ENCODE data around the gene FBRS.

Gene FBRS

DNA sequence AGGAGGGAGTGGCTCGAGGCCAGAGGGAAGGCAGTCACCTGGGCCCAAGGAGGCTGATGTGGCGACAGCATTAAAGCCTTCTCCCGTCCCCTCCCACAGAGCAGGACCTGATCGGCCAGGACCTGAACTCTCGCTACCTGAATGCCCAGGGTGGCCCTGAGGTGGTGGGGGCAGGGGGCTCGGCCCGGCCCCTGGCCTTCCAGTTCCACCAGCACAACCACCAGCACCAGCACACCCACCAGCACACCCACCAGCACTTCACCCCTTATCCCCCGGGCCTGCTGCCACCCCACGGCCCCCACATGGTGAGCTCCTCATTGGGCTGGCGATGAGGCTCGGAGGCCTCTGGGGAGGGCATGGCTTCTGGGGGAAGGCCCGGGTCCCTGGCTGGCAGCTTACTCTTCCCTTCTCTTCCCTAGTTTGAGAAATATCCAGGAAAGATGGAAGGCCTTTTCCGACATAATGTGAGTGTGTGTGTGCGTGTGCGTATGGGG, 6.4 kb downstream of the FBRS start:
- DNase-seq (ENCODE audit: extremely low read depth, low read depth): no peak
- TF ChIP-seq, protein P1, sequence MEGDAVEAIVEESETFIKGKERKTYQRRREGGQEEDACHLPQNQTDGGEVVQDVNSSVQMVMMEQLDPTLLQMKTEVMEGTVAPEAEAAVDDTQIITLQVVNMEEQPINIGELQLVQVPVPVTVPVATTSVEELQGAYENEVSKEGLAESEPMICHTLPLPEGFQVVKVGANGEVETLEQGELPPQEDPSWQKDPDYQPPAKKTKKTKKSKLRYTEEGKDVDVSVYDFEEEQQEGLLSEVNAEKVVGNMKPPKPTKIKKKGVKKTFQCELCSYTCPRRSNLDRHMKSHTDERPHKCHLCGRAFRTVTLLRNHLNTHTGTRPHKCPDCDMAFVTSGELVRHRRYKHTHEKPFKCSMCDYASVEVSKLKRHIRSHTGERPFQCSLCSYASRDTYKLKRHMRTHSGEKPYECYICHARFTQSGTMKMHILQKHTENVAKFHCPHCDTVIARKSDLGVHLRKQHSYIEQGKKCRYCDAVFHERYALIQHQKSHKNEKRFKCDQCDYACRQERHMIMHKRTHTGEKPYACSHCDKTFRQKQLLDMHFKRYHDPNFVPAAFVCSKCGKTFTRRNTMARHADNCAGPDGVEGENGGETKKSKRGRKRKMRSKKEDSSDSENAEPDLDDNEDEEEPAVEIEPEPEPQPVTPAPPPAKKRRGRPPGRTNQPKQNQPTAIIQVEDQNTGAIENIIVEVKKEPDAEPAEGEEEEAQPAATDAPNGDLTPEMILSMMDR (IDR thresholded peaks at IDR 0.05; ENCODE audit: low read depth, low read length, missing control alignments): no peak
- H3K4me3 ChIP-seq (replicated peaks; ENCODE audit: low read depth, low read length): no peak overlapping the region

DNA sequence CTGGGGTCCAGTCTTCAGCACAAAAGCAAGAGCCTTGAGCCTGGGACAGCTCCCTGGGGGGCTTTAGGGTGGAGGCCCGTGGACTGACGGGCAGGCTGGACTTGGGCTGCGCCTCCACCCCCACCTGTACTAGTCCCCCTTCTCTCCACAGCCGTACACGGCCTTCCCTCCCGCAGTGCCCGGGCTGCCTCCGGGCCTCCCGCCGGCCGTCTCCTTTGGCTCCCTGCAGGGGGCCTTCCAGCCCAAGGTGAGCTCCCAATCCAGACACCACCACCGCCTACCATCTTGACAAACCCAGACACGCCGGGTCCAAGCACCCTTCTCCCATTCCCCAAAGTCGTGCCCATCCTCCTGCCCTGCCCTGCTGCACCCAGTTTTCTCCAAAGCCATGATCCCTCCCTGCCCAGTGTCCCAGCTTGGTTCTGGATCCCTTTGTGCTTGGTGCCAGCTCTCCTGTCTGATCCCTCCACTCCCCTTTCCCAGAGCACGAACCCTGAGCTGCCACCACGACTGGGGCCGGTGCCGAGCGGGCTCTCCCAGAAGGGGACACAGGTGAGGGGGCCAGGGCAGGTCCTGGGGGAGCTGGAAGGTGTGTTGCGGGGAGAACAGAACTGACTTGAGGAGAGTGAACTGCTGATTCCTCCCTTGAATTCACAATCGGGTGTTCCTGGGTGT, 7.1 kb downstream of the FBRS start:
- no peak overlapping the region for H3K4me3 ChIP-seq (replicated peaks; ENCODE audit: low read depth, low read length)
- DNase-seq (ENCODE audit: extremely low read depth, low read depth): no peak
- TF ChIP-seq, protein P1 (IDR thresholded peaks at IDR 0.05; ENCODE audit: low read depth, low read length, missing control alignments): no peak

DNA sequence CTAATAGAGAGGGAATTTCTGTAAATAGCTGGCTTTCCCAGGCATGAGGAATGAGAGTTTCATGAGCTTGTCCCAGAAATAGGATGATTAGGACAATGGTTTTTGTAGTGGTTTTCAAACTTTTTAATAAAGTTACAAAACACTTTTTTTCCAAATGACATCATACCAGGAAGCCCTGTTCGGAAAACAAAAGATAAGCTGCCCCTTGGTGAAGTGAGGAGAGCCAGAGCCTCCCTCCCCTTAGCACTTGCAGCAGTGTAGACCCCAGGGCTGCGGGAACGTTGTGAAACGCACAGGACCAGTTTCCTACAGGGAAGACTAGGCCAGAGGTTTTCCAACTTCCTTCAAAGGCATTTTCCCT, 7.6 kb downstream of the FBRS start:
- no peak overlapping the region for H3K4me3 ChIP-seq (replicated peaks; ENCODE audit: low read depth, low read length)
- DNase-seq (ENCODE audit: extremely low read depth, low read depth): no peak

DNA sequence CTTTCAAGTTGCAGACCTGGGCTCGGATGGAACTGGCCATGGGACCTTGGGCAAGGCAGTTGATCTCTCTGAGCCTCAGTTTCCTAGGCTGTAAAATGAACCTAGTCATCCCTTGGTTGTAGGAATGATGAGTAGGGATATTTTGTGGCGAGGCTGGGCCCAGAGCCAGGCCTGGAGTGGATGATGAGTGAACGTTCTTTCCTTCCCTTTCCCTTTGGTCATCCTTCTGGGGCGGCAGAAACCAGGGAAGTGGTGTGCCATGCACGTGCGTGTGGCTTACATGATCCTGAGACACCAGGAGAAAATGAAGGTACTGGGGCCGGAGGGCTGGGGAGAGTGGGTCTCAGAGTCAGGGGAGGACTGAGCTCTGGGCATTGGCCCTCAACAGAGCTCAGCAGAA, 8.4 kb downstream of the FBRS start:
- no peak for DNase-seq (ENCODE audit: extremely low read depth, low read depth)
- no peak overlapping the region for H3K4me3 ChIP-seq (replicated peaks; ENCODE audit: low read depth, low read length)
- TF ChIP-seq, protein P1 (IDR thresholded peaks at IDR 0.05; ENCODE audit: low read depth, low read length, missing control alignments): no peak

More for the DNA sequence above, 7.6 kb downstream of the FBRS start:
- TF ChIP-seq, protein P1 (IDR thresholded peaks at IDR 0.05; ENCODE audit: low read depth, low read length, missing control alignments): no peak

DNA sequence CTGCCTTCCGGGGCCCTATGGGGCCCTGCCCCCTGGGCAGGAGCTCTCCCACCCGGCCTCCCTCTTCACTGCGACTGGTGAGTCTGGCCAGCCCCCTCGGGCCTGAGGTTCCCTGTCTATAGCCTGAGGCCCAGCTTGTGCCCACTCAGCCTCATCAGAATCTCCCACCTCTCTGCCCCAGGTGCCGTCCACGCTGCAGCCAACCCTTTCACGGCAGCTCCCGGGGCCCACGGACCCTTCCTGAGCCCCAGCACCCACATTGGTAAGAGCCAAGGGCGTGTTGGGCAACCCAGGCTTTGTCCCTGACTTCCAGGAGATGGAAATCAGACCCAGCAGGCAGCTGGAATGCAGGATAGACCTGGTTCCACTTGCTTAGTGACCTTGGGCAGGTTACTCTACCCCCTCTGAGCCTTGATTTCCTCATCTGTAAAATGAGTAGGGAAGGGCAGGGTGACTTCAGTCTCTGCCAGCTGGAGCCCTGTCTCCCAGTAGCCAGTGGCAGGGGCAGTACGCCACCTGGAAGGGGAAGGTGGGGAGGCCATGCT, 9.2 kb downstream of the FBRS start:
- DNase-seq (ENCODE audit: extremely low read depth, low read depth): no peak
- no peak overlapping the region for H3K4me3 ChIP-seq (replicated peaks; ENCODE audit: low read depth, low read length)
- TF ChIP-seq, protein P1 (IDR thresholded peaks at IDR 0.05; ENCODE audit: low read depth, low read length, missing control alignments): no peak

DNA sequence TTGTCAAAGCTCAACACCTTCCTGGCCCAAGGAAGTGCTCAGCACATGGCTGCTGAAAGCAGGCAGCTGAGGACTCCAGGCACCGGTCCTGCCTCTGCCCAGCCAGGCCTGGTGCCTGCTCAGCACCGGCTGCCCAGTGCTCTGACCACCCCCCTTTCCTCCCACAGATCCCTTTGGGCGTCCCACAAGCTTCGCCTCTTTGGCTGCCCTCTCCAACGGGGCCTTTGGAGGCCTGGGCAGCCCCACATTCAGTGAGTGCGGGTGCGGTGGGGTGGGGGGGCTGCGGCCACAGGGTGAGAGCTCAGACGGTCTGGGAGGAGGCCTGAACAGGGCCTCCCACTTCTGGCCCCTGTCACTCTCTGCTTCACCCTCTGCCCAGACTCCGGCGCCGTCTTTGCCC, 10.2 kb downstream of the FBRS start:
- no peak for DNase-seq (ENCODE audit: extremely low read depth, low read depth)
- H3K4me3 ChIP-seq (replicated peaks; ENCODE audit: low read depth, low read length): no peak overlapping the region
- TF ChIP-seq, protein P1 (IDR thresholded peaks at IDR 0.05; ENCODE audit: low read depth, low read length, missing control alignments): no peak
